H1 (cell line): Measurements from ENCODE around the gene ITPR1. TPM values are rescaled to one million over a fixed set of nuclear protein-coding genes. Genes with fewer than 3 reads are reported as not detected.

ENCODE experiments used
- CTCF ChIA-PET: fragments of 300-600 bp; sonication (Branson Sonifier 250); formaldehyde crosslinking; loops from one replicate; lab custom pipeline; 2021; ENCODE audit not compliant: partially characterized antibody; lab: Charles Lee
- POLR2A ChIA-PET: fragments of 300-600 bp; sonication (Branson Sonifier 250); formaldehyde crosslinking; loops from one replicate; lab custom pipeline; 2021; ENCODE audit warnings: inconsistent platforms; ENCODE audit not compliant: partially characterized antibody; lab: Charles Lee
- DNase-seq, 2 experiments: peaks; one replicate each; pipeline versions ENCODE4 v3.0.0 to v3.0.0-alpha.2; 2010 to 2022; ENCODE audit warnings: low spot score in 2 of 2, low read depth in 1 of 2, mixed read lengths in 1 of 2
- FAIRE-seq: peaks from 2 replicates; lab custom pipeline; 2011; peaks lifted over from hg19 to GRCh38; lab: Jason Lieb, UNC
- H2AFZ ChIP-seq: 2 replicates; pipeline ENCODE4 v1.8.1; 2012; ENCODE audit warnings: low read length, inconsistent platforms
- H2AK5ac ChIP-seq: 2 replicates; pipeline ENCODE4 v1.6.1; 2013; ENCODE audit warnings: low read depth, low read length
- H2BK120ac ChIP-seq: replicated peaks from 2 replicates; pipeline ENCODE3; 2013; ENCODE audit warnings: low read depth, low read length, inconsistent platforms
- H2BK12ac ChIP-seq: 2 replicates; pipeline ENCODE4 v1.6.1; 2013; ENCODE audit warnings: low read depth, low read length
- H2BK15ac ChIP-seq: 2 replicates; pipeline ENCODE4 v1.6.1; 2013; ENCODE audit warnings: low read length
- H2BK20ac ChIP-seq: 2 replicates; pipeline ENCODE4 v1.6.1; 2013; ENCODE audit warnings: low read length
- H2BK5ac ChIP-seq: 2 replicates; pipeline ENCODE4 v1.6.1; 2013; ENCODE audit warnings: low read depth, low read length
- H3K14ac ChIP-seq: 2 replicates; pipeline ENCODE4 v1.6.1; 2013; ENCODE audit warnings: inconsistent platforms; ENCODE audit not compliant: insufficient read length
- H3K18ac ChIP-seq: 2 replicates; pipeline ENCODE4 v1.6.1; 2013; ENCODE audit warnings: low read length; ENCODE audit errors: extremely low read depth
- H3K23ac ChIP-seq: 2 replicates; pipeline ENCODE4 v1.6.1; 2013; ENCODE audit warnings: inconsistent platforms; ENCODE audit not compliant: insufficient read length
- H3K23me2 ChIP-seq: 2 replicates; pipeline ENCODE4 v1.6.1; 2013; ENCODE audit warnings: low read depth, low read length
- H3K27ac ChIP-seq: 2 replicates; pipeline ENCODE4 v1.6.1; 2011; ENCODE audit warnings: low read depth, low read length, inconsistent platforms
- H3K27me3 ChIP-seq, 4 experiments: replicated peaks in 1 of 4; 1 replicate in 1 of 4; 2 replicates in 3 of 4; pipeline versions ENCODE4 v1.6.1 to v1.8.1; 2011 to 2013; ENCODE audit warnings: low read length in 3 of 4, mild to moderate bottlenecking in 3 of 4, inconsistent platforms in 2 of 4, mixed read lengths in 2 of 4, moderate library complexity in 1 of 4; ENCODE audit not compliant: control insufficient read depth in 3 of 4, insufficient read depth in 3 of 4; ENCODE audit errors: extremely low read depth in 1 of 4
- H3K36me3 ChIP-seq, 4 experiments: 2 replicates each; pipeline versions ENCODE4 v1.6.1 to v1.8.1; 2011 to 2013; ENCODE audit warnings: mild to moderate bottlenecking in 4 of 4, low read length in 3 of 4, moderate library complexity in 2 of 4, control low read depth in 1 of 4, inconsistent platforms in 1 of 4; ENCODE audit not compliant: insufficient read depth in 4 of 4, control insufficient read depth in 2 of 4
- H3K4ac ChIP-seq: replicated peaks from 2 replicates; pipeline ENCODE3; 2013; ENCODE audit warnings: low read length, low read depth, mixed read lengths, inconsistent platforms; ENCODE audit not compliant: insufficient read length
- H3K4me1 ChIP-seq, 4 experiments: replicated peaks in 1 of 4; 1 replicate in 1 of 4; 2 replicates in 3 of 4; pipeline versions ENCODE4 v1.6.1 to v1.8.1; 2011 to 2013; ENCODE audit warnings: low read length in 3 of 4, inconsistent platforms in 2 of 4, mixed read lengths in 1 of 4; ENCODE audit not compliant: insufficient read depth in 4 of 4, control insufficient read depth in 3 of 4
- H3K4me2 ChIP-seq, 2 experiments: 2 replicates each; pipeline versions ENCODE4 v1.6.1 to v1.8.1; 2011 to 2013; ENCODE audit warnings: low read depth in 2 of 2, low read length in 2 of 2, control low read depth in 1 of 2, inconsistent platforms in 1 of 2, mild to moderate bottlenecking in 1 of 2; ENCODE audit not compliant: insufficient read depth in 1 of 2
- H3K4me3 ChIP-seq, 4 experiments: fragments of 200-600, 300-600 bp in 1 of 4; sonication (generic), shearing (Covaris generic), sonication (Bioruptor Twin) in 1 of 4; 2 replicates each; pipeline versions ENCODE4 v1.5.1 to v1.8.1; 2011 to 2016; ENCODE audit warnings: low read length in 4 of 4, low read depth in 3 of 4, control low read depth in 2 of 4, inconsistent platforms in 2 of 4, mild to moderate bottlenecking in 2 of 4, mixed read lengths in 1 of 4, moderate library complexity in 1 of 4; ENCODE audit not compliant: insufficient read depth in 2 of 4; ENCODE audit errors: extremely low read depth in 1 of 4
- H3K56ac ChIP-seq: replicated peaks from 2 replicates; pipeline ENCODE3; 2013; ENCODE audit warnings: low read depth, mild to moderate bottlenecking, mixed read lengths, low read length, inconsistent platforms; ENCODE audit not compliant: insufficient read length
- H3K79me1 ChIP-seq: 2 replicates; pipeline ENCODE4 v1.6.1; 2013; ENCODE audit warnings: low read depth, low read length, control low read depth
- H3K79me2 ChIP-seq, 2 experiments: 2 replicates each; pipeline versions ENCODE4 v1.6.1 to v1.8.1; 2012 to 2013; ENCODE audit warnings: low read length in 2 of 2, mild to moderate bottlenecking in 2 of 2, inconsistent platforms in 1 of 2; ENCODE audit not compliant: insufficient read depth in 2 of 2, control insufficient read depth in 1 of 2
- H3K9ac ChIP-seq, 4 experiments: replicated peaks in 1 of 4; 1 replicate in 1 of 4; 2 replicates in 3 of 4; pipeline versions ENCODE4 v1.6.1 to v1.8.1; 2011 to 2013; ENCODE audit warnings: low read depth in 3 of 4, low read length in 3 of 4, control low read depth in 2 of 4, mild to moderate bottlenecking in 2 of 4, moderate library complexity in 2 of 4, inconsistent platforms in 1 of 4; ENCODE audit errors: extremely low read depth in 1 of 4
- H3K9me3 ChIP-seq, 2 experiments: 2 replicates each; pipeline versions ENCODE4 v1.6.1 to v1.8.1; 2012 to 2013; ENCODE audit warnings: mild to moderate bottlenecking in 2 of 2, moderate library complexity in 2 of 2, control low read depth in 1 of 2, inconsistent platforms in 1 of 2, low read depth in 1 of 2, low read length in 1 of 2, mixed read lengths in 1 of 2; ENCODE audit not compliant: insufficient read depth in 2 of 2
- H4K20me1 ChIP-seq, 2 experiments: replicated peaks in 1 of 2; 2 replicates each; pipeline versions ENCODE3 to v1.8.1; 2011 to 2013; ENCODE audit warnings: inconsistent platforms in 2 of 2, low read length in 2 of 2, mild to moderate bottlenecking in 1 of 2; ENCODE audit not compliant: insufficient read depth in 2 of 2, control insufficient read depth in 1 of 2
- H4K5ac ChIP-seq: 2 replicates; pipeline ENCODE4 v1.6.1; 2013; ENCODE audit warnings: low read length, low read depth, mixed read lengths, inconsistent platforms; ENCODE audit not compliant: insufficient read length
- H4K8ac ChIP-seq: 2 replicates; pipeline ENCODE4 v1.8.0; 2013; ENCODE audit warnings: mild to moderate bottlenecking, moderate library complexity, low read length, inconsistent platforms; ENCODE audit not compliant: insufficient read depth; ENCODE audit errors: extremely low read depth
- H4K91ac ChIP-seq: replicated peaks from 2 replicates; pipeline ENCODE3; 2013; ENCODE audit warnings: low read length, mixed read lengths, inconsistent platforms; ENCODE audit not compliant: insufficient read length
- ATF2 ChIP-seq: IDR thresholded peaks from 2 replicates; pipeline ENCODE4 v1.6.1; 2012; ENCODE audit warnings: low read length, inconsistent platforms
- NRF1 ChIP-seq: IDR thresholded peaks from 2 replicates; pipeline ENCODE4 v1.6.1; 2011; ENCODE audit warnings: mild to moderate bottlenecking, low read depth, low read length, improper control_type of control experiment
- PHF8 ChIP-seq: fragments of 200-600 bp; sonication (generic); conservative IDR thresholded peaks from 2 replicates; pipeline ENCODE4 v1.7.1; 2012; ENCODE audit warnings: low read depth, mild to moderate bottlenecking, inconsistent platforms, low read length, moderate library complexity
- POLR2AphosphoS5 ChIP-seq: IDR thresholded peaks from 2 replicates; pipeline ENCODE4 v1.6.1; 2011; ENCODE audit warnings: low read depth, low read length
- RAD21 ChIP-seq, 2 experiments: IDR thresholded peaks in 1 of 2; conservative IDR thresholded peaks in 1 of 2; 2 replicates each; pipeline ENCODE4 v1.6.1; 2011; ENCODE audit warnings: low read depth in 2 of 2, low read length in 2 of 2, improper control_type of control experiment in 1 of 2, inconsistent platforms in 1 of 2, mild to moderate bottlenecking in 1 of 2, moderate library complexity in 1 of 2
- RFX5 ChIP-seq: IDR thresholded peaks from 2 replicates; pipeline ENCODE4 v1.6.1; 2011; ENCODE audit warnings: low read depth, low read length, improper control_type of control experiment, borderline replicate concordance
- TAF1 ChIP-seq: IDR thresholded peaks from 2 replicates; pipeline ENCODE4 v1.6.1; 2011; ENCODE audit warnings: mild to moderate bottlenecking, low read depth, low read length
- TCF12 ChIP-seq: IDR thresholded peaks from 2 replicates; pipeline ENCODE4 v1.6.1; 2011; ENCODE audit warnings: low read depth, mild to moderate bottlenecking, low read length
- WGBS, 2 experiments: shearing (Covaris generic) in 1 of 2; methylation state at CpG; one replicate each; pipeline versions ENCODE4 v1.1.6 to v1.1.7; 2013 to 2015; ENCODE audit warnings: low lambda C conversion rate in 2 of 2, mixed read lengths in 2 of 2, inconsistent platforms in 1 of 2, low coverage in 1 of 2, missing lambda C conversion rate in 1 of 2; ENCODE audit not compliant: insufficient replicate concordance in 2 of 2, insufficient coverage in 1 of 2, insufficient read length in 1 of 2; ENCODE audit errors: extremely low coverage in 1 of 2, missing lambda C conversion rate in 1 of 2; 5-methylcytosine and 5-hydroxymethylcytosine counted together
- polyA plus RNA-seq, 7 experiments: library from polyadenylated mRNA; depleted of rRNA in 3 of 7; stranded (reverse) in 5 of 7; unstranded in 2 of 7; fragments of >200 nt in 5 of 7; fragments of 200-250 nt in 2 of 7; gene quantifications; 1 replicate in 5 of 7; 2 replicates in 1 of 7; 4 replicates in 1 of 7; pipeline versions ENCODE4 v1.2.1 to v1.2.3, GENCODE V29; 2011 to 2013; ENCODE audit warnings: missing spikeins in 2 of 7, mixed read lengths in 2 of 7
- total RNA-seq: library from RNA; stranded (reverse); fragmentation: NEBNext Ultra II Directional; extraction: Animal tissue kit (Norgen Biotek cat#: 25700); gene quantifications from 2 replicates; pipeline ENCODE4 v1.2.1, GENCODE V29; 2021

ITPR1 gene
- total and polyA plus RNA-seq, 2 of the 8 experiments (the other 6 are each of a cell fraction or from before 2014, with no cell fraction given) = 2.5 to 16.3 TPM

DNA sequence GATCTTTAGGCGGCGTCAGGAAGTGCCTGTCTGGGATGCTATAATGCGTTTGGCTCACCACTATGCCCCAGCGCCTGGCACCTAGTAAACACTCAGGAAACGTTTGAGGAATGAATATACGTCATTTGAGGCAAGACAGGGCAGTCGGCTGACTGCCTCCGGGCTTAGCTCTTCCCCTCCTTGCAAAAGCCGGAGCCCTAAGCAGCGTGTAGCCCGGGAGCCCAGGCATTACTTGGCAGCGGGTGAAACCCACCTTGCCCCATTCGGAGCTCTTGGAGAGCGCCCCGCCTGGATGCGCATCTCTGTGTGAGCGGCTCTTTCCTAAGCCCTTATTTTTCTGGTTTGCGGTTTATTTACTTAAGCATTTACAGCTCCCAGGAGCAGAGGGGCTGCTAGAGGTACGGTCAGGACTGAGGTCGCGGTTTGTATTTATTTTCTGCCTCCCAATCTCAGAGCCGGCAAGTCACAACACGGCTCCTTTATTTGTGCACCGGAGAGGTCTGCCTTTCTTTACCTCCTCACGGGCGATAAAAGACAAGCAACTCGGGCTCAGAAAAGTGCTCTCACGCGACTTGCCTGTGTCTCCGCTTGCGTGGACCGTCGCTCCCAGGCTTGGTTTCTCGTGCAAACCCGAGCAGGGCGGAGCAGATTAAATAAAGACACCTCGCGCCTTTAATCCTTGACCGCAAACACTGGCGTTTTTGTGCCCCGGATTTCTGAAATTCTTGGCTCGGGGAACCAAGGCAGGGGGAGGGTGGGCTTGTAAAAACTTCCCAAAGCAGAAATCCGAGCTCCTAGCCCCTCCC lies 737 bp upstream of the ITPR1 start:
- Histone ChIP-seq H3K27ac (peak overlapping the region; percentile 56; the same call in 1 of the 2 replicates), H3K14ac (no peak overlapping the region), H2BK20ac (no peak overlapping the region), H3K4me1 (peaks cover 0 to 3% (median 0%) of the 10 kb centered on the region in 4 experiments; a peak in 3 of 7 replicates), H3K79me2 (no peaks in the 10 kb centered on the region), H3K79me1 (no peaks in the 10 kb centered on the region), H4K20me1 (peaks cover 0 to 1% of the 10 kb centered on the region in 2 experiments), H4K91ac (no peak overlapping the region), H4K5ac (peak overlapping the region; percentile 76), H3K18ac (peak overlapping the region; percentile 88), H3K4ac (no peak overlapping the region), H3K9ac (peak overlapping the region; percentile 31 to 68 (median 50)), H3K4me3 (peak overlapping the region; percentile 62 to 88 (median 72)), H2BK5ac (peak overlapping the region; percentile 86; the same call in 1 of the 2 replicates), H2BK15ac (peak overlapping the region; percentile 50; the same call in 1 of the 2 replicates), H2AFZ (peak overlapping the region; percentile 82), H2AK5ac (no peak overlapping the region), H3K36me3 (no peaks in the 10 kb centered on the region), H3K56ac (peak overlapping the region; percentile 32), H4K8ac (0 out of 2 replicates have a peak overlapping the region, but pooled peaks have one; percentile 19), H3K23ac (no peak overlapping the region), H3K23me2 (peaks cover 8% of the 10 kb centered on the region; the same call in 1 of the 2 replicates), H3K4me2 (peak overlapping the region; percentile 81 to 93), H2BK12ac (no peak overlapping the region), H3K27me3 (peaks cover 0 to 11% (median 5%) of the 10 kb centered on the region in 4 experiments; a peak in 5 of 7 replicates), H3K9me3 (no peaks in the 10 kb centered on the region), H2BK120ac (no peak overlapping the region)
- ChIA-PET POLR2A (interaction anchor here (0.7 to 4.6 kb wide), 43 partner anchors 8 to 693 kb away, joined by 3 to 91 read pairs (median 5); partner anchors contain the start of genes LRRN1 and SUMF1), CTCF (interaction anchor here (0.6 to 7.1 kb wide), 11 partner anchors 10 to 1745 kb away, joined by 3 to 34 read pairs (median 4); no protein-coding TSS in a partner anchor)
- FAIRE-seq = no peak
- 2% methylated on average over 43 of the region's 43 CpGs; no CpG with 5 or more reads in 1 of the 2 experiments for WGBS, 2 experiments
- peak; percentile 21 to 69 for DNase-seq
- TF ChIP-seq RAD21 (IDR thresholded peaks at IDR 0.05 in 1 of 2, conservative IDR thresholded peaks at IDR 0.05 in 1 of 2; ENCODE audit: low read depth in 2 of 2, low read length in 2 of 2) (peak; percentile 11 to 16; a peak in 1 of 4 replicates), TCF12 (no peak), TAF1 (peak; percentile 48; the same call in 1 of the 2 replicates), ATF2 (peak; percentile 15; the same call in 1 of the 2 replicates), RFX5 (no peak), PHF8 (peak; percentile 49), NRF1 (no peak), POLR2AphosphoS5 (peak; percentile 60; the same call in 1 of the 2 replicates)
